Measurements from ENCODE around the gene FAM167B. TPM values are rescaled to one million over a fixed set of nuclear protein-coding genes. Genes with fewer than 3 reads are reported as not detected.
"Not testable (repeated sequence)": the region's sequence is repeated elsewhere in the genome, so short reads cannot be mapped to it uniquely, and the experiment has no call there.

The FAM167B gene
- total and polyA plus RNA-seq, 8 donors: 3.7 to 16.8 (median 4.8) TPM

DNA sequence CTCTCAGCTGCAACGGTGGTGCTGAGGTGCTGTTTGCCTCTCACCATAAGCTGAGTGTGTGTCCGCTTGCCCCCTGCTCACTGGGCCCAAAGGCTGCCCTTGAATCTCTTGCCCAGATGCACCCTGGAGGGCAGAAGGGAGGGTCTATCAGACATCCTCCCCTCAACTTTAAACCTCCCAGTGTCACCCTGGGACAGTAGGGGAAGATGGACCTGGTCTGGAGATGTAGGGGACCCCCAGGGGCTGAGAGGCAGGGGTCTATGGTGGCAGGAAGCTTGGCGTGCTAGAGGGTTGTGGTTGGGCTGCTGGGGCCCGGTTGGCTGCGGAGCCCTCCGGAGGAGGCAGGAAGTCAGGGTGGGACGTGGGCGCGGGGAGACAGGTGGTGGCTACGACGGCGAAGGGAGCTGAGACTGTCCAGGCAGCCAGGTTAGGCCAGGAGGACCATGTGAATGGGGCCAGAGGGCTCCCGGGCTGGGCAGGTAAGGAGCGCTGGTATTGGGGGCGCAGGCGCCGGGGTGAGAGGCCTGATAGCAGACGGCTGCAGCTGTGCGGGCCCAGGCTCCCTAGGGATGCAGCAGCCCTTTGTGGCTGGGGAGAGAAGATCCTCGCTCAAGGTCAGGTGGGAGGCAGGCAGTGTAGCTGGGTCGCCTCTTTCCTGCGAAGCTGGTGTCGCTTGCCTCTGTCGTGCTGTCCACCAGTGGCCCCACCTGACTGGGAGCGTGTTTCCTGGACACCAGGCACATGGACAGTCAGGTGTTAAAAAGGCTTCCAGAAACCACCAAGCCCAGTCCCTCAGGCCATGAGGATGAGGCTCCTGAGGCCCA lies 4.1 kb downstream of the FAM167B start, which contains the start of gene LCK:
Gene LCK, plus strand, starts transcription at position 373 of the 824 bp plus-strand sequence. CDS start 23,065 bp downstream, outside the sequence.
- ATAC-seq: no peak
- intact Hi-C loops (cut with DNase I): no loop called here
- H3K27ac ChIP-seq: peak within 1 kb of the TSS; percentile 73 to 75

DNA sequence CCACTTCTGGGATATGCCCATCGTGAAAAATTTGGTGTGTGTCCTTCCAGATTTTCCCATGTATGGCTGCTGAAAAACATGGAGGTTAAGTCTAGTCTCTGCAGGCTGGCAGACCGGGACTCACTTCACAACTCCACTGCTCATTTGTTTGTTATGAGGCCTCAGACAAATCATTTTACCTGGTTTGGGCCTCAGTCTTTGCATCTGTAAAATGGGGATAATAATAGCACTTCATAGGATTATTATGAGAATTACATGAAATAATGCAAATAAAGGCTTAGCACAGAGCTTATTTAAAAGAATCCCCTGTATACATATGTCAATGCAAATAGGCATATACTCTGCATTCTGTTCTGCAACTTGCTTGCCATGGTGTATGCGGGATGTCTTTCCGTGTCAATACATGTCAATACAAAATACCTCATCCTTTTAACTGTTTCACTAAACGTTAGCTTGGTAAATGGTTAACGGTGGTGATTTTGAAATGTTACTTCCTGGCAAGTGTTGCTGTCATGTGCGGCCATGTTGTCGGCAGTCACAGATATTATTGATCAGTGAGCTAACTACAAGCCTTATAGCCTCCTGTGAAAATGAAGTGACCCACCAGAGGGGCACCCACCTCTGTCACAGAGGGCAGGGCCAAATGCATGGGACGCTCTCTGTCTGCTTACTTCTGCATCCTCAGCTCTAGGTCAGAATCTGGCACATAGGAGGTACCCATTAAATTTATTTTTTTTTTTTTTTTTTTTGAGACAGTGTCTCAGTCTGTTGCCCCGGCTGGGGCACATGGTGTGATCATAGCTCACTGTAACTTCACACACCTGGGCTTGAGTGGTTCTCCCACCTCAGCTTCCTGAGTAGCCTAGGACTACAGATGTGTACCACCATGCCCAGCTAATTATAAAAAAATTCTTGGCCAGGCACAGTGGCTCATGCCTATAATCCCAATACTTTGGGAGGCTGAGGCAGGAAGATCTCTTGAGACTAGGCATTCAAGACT lies 8.3 kb downstream of the FAM167B start:
- no peak for DNase-seq
- intact Hi-C loops (cut with DNase I): no loop called here
- Histone ChIP-seq H3K4me1 (peaks cover 0 to 16% of the 10 kb centered on the region in 2 donors), H3K27me3 (no peaks in the 10 kb centered on the region), H3K27ac (no peak overlapping the region), H3K36me3 (no peaks in the 10 kb centered on the region), H3K9me3 (no peaks in the 10 kb centered on the region), H3K4me3 (no peak overlapping the region)
- ATAC-seq: no peak
- TF ChIP-seq, protein P1, sequence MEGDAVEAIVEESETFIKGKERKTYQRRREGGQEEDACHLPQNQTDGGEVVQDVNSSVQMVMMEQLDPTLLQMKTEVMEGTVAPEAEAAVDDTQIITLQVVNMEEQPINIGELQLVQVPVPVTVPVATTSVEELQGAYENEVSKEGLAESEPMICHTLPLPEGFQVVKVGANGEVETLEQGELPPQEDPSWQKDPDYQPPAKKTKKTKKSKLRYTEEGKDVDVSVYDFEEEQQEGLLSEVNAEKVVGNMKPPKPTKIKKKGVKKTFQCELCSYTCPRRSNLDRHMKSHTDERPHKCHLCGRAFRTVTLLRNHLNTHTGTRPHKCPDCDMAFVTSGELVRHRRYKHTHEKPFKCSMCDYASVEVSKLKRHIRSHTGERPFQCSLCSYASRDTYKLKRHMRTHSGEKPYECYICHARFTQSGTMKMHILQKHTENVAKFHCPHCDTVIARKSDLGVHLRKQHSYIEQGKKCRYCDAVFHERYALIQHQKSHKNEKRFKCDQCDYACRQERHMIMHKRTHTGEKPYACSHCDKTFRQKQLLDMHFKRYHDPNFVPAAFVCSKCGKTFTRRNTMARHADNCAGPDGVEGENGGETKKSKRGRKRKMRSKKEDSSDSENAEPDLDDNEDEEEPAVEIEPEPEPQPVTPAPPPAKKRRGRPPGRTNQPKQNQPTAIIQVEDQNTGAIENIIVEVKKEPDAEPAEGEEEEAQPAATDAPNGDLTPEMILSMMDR (IDR thresholded peaks at IDR 0.05): no peak

More for the DNA sequence above, 4.1 kb downstream of the FAM167B start, which contains the start of gene LCK:
- DNase-seq: no peak
- Histone ChIP-seq H3K9me3 (no peaks in the 10 kb centered on the region), H3K36me3 (no peaks in the 10 kb centered on the region), H3K4me1 (peaks cover 7 to 57% of the 10 kb centered on the region in 2 donors), H3K27me3 (no peaks in the 10 kb centered on the region), H3K4me3 (peak within 1 kb of the TSS in 1 of 2 donors; percentile 27)
- TF ChIP-seq, protein P1 (IDR thresholded peaks at IDR 0.05): no peak

DNA sequence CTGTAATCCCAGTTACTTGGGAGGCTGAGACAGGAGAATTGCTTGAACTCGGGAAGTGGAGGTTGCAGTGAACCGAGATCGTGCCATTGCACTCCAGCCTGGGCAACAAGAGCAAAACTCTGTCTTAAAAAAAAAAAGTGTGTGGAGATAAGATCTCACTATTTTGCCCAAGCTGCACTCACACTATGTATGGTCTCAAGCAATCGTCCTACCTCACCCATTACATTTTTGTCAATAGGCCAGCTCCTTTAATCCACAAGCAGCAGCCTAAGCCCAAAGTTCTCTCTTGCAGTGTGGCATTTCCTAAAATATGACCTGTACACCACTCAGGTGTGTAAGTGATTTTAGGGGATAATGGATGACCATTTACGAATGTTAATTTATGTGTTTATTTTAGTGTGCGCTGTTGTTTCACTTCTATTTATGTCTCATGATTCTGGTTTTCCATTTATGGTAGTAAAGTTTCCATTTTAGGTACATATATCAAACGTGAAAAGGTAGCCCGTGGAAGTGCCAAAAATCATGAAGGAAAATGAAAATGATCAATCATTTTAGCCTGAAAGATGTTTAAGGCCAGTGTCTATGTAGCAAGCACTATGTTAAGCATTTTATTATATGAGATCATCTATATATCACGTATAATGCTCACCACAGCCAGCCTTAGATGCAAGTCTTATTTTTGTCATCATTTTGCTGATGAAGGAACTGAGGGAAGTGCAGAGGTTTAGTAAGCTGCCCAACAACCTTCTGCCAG lies 9.6 kb downstream of the FAM167B start:
- Histone ChIP-seq H3K27ac (no peak overlapping the region), H3K9me3 (no peaks in the 10 kb centered on the region), H3K4me3 (no peak overlapping the region), H3K4me1 (peaks cover 0 to 4% of the 10 kb centered on the region in 2 donors), H3K27me3 (no peaks in the 10 kb centered on the region), H3K36me3 (no peaks in the 10 kb centered on the region)
- TF ChIP-seq, protein P1 (IDR thresholded peaks at IDR 0.05): no peak
- intact Hi-C loops (cut with DNase I): no loop called here
- DNase-seq (no peak), ATAC-seq (no peak)

DNA sequence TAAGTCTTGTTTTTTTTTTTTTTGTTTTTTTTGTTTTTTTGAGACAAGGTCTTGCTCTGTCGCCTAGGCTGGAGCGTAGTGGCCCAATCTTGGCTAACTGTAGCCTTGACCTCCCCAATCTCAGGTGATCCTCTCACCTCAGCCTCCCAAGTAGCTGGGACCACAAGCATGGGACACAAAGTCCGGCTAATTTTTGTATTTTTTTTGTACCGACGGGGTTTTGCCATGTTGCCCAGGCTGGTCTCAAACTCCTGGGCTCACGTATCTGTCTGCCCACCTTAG lies 10.1 kb downstream of the FAM167B start:
- no peak for DNase-seq
- ATAC-seq: no peak
- Histone ChIP-seq H3K9me3 (no peaks in the 10 kb centered on the region), H3K4me3 (no peak overlapping the region), H3K27ac (no peak overlapping the region), H3K27me3 (no peaks in the 10 kb centered on the region), H3K4me1 (peaks cover 0 to 2% of the 10 kb centered on the region in 2 donors), H3K36me3 (no peaks in the 10 kb centered on the region)
- TF ChIP-seq, protein P1 (IDR thresholded peaks at IDR 0.05): no peak
- intact Hi-C loops (cut with DNase I): no loop called here

DNA sequence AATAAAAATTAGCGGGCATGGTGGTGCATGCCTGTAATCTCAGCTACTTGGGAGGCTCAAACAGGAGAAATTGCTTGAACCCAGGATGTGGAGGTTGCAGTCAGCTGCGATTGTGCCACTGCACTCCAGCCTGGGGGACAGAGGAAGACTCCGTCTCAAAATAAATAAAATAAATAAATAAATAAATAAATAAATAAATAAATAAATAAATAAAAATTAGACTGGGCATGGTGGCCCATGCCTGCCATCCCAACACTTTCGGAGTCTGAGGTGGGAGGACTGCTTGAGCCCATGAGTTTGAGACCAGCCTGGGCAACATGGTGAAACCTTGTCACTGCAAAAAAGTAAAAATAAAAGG lies 16.2 kb downstream of the FAM167B start:
- H3K27ac ChIP-seq; H3K36me3 ChIP-seq; H3K4me3 ChIP-seq; H3K27me3 ChIP-seq; ATAC-seq; H3K4me1 ChIP-seq; intact Hi-C loops (cut with DNase I); DNase-seq; H3K9me3 ChIP-seq: not testable (repeated sequence)

Measured in left lung (tissue), 10 donors.